SH-SY5Y (cell line): Measurements from ENCODE around the gene CYFIP2.

Experiments
- GATA2 ChIP-seq: IDR thresholded peaks from 2 replicates; pipeline ENCODE4 v1.6.1; 2011; ENCODE audit warnings: mild to moderate bottlenecking, low read depth, low read length
- GATA3 ChIP-seq: IDR thresholded peaks from 2 replicates; pipeline ENCODE4 v1.6.1; 2011; ENCODE audit warnings: low read depth, mild to moderate bottlenecking, low read length, moderate library complexity

- TF ChIP-seq GATA2: no peak
- no peak for TF ChIP-seq GATA3
These were observed 24.4 kb downstream of the CYFIP2 start for GRCh38 chr5:157290156-157290980.
